Ishikawa (cell line): ENCODE results near the gene SP4.

Source experiments
- EP300 ChIP-seq: IDR thresholded peaks from 2 replicates; pipeline ENCODE4 v1.6.1; 2012; ENCODE audit warnings: borderline replicate concordance
- TCF12 ChIP-seq: IDR thresholded peaks from 2 replicates; pipeline ENCODE4 v1.6.1; 2012; ENCODE audit warnings: low read depth

DNA sequence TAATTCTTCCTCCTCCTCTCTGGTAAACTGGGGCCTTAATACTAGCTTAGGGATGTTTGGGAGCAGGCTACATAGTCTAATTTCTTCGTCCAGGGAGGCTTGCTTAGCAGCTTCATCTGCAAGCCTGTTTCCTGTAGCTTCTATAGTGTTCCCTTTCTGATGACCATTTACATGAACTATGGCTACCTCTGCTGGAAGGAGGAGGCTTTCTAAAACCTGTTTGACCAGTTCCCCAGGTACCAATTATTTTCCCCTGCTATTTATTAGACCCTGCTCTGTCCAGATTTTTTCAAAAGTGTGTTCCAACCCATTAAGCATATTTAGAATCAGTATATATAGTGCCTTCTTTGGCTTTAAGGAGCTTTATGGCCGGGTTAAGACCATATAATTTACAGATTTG lies 76.1 kb downstream of the SP4 start:
- TF ChIP-seq TCF12: no peak
- TF ChIP-seq EP300: no peak
